SU-DHL-6 (cell line): ENCODE results near the gene CCNY.

ENCODE experiments used
- H2AFZ ChIP-seq: fragments of 200-600 bp; sonication (generic); 2 replicates; pipeline ENCODE4 v1.6.1; 2014; ENCODE audit warnings: low read depth, mild to moderate bottlenecking, moderate library complexity, mixed read lengths, antibody characterized with exemption, low read length; ENCODE audit not compliant: severe bottlenecking
- H3F3A ChIP-seq: fragments of 200-600 bp; shearing (Covaris generic); 2 replicates; pipeline ENCODE4 v1.6.0; 2016; ENCODE audit warnings: antibody characterized with exemption, mild to moderate bottlenecking; ENCODE audit not compliant: insufficient read depth
- H3K27ac ChIP-seq: fragments of 200-600 bp; sonication (generic); 2 replicates; pipeline ENCODE4 v1.5.1; 2016; ENCODE audit warnings: low read depth, mild to moderate bottlenecking, low read length, moderate library complexity, mixed read lengths
- H3K27me3 ChIP-seq: fragments of 200-600 bp; sonication (generic), shearing (Covaris generic); 2 replicates; pipeline ENCODE4 v1.6.0; 2014; ENCODE audit warnings: mild to moderate bottlenecking, low read length
- H3K36me3 ChIP-seq: fragments of 200-600 bp; sonication (generic); 2 replicates; pipeline ENCODE4 v1.6.1; 2014; ENCODE audit warnings: mild to moderate bottlenecking, low read length, mixed read lengths
- H3K4me2 ChIP-seq: fragments of 300-600, 200-600 bp; shearing (Covaris generic), sonication (generic); 2 replicates; pipeline ENCODE4 v1.6.0; 2014; ENCODE audit warnings: low read length, low read depth, mild to moderate bottlenecking; ENCODE audit not compliant: poor library complexity, severe bottlenecking
- H3K4me3 ChIP-seq: fragments of 200-600 bp; sonication (generic); 2 replicates; pipeline ENCODE4 v1.5.1; 2014; ENCODE audit warnings: antibody characterized with exemption, low read length, mild to moderate bottlenecking, mixed read lengths; ENCODE audit not compliant: insufficient read depth, poor library complexity, severe bottlenecking
- H3K79me2 ChIP-seq: fragments of 200-600 bp; sonication (generic); 2 replicates; pipeline ENCODE4 v1.6.1; 2014; ENCODE audit warnings: mild to moderate bottlenecking, low read length, moderate library complexity; ENCODE audit not compliant: insufficient read depth
- H3K9ac ChIP-seq: fragments of 200-600 bp; sonication (generic); 2 replicates; pipeline ENCODE4 v1.7.0; 2014; ENCODE audit warnings: mild to moderate bottlenecking, low read length
- H3K9me2 ChIP-seq: fragments of 200-600 bp; sonication (generic); replicated peaks from 2 replicates; pipeline ENCODE4 v1.6.1; 2014; ENCODE audit warnings: low read length; ENCODE audit not compliant: insufficient read depth
- H3K9me3 ChIP-seq: fragments of 200-600 bp; sonication (generic); 2 replicates; pipeline ENCODE4 v1.6.1; 2014; ENCODE audit warnings: low read length, mixed read lengths; ENCODE audit not compliant: insufficient read depth
- H4K20me1 ChIP-seq: fragments of 200-600 bp; sonication (generic); 2 replicates; pipeline ENCODE4 v1.6.1; 2014; ENCODE audit warnings: low read depth, mild to moderate bottlenecking, antibody characterized with exemption, low read length, moderate library complexity, mixed read lengths
- CTCF ChIP-seq: fragments of 200-600 bp; sonication (generic); IDR thresholded peaks from one replicate; pipeline ENCODE4 v1.5.1; 2017; ENCODE audit warnings: antibody characterized with exemption, mild to moderate bottlenecking, low read length, moderate library complexity; ENCODE audit not compliant: insufficient read depth, poor library complexity, severe bottlenecking
- EZH2phosphoT487 ChIP-seq: fragments of 200-600 bp; sonication (generic), shearing (Covaris generic); conservative IDR thresholded peaks from 2 replicates; pipeline ENCODE4 v1.6.1; 2018; ENCODE audit warnings: mild to moderate bottlenecking, antibody characterized with exemption, low read length, moderate library complexity, mixed read lengths

The CCNY gene

GRCh38 chr10:35426657-35427056, 90.3 kb downstream of the CCNY start:
- Histone ChIP-seq H3K79me2 (no peaks in the 10 kb centered on the region), H3K9me2 (no peaks in the 10 kb centered on the region), H3K27me3 (no peaks in the 10 kb centered on the region), H3K27ac (no peak overlapping the region), H3K4me2 (no peak overlapping the region), H4K20me1 (0 out of 2 replicates have a peak, but pooled peaks cover 4% of the 10 kb centered on the region), H3F3A (no peaks in the 10 kb centered on the region), H2AFZ (no peak overlapping the region), H3K9me3 (no peaks in the 10 kb centered on the region), H3K4me3 (no peak overlapping the region), H3K36me3 (no peaks in the 10 kb centered on the region), H3K9ac (no peak overlapping the region)
- TF ChIP-seq CTCF (no peak), EZH2phosphoT487 (no peak)

GRCh38 chr10:35427543-35427942, 91.2 kb downstream of the CCNY start:
- no peaks in the 10 kb centered on the region for H3K9me2 ChIP-seq
- no peak overlapping the region for H3K9ac ChIP-seq
- no peak overlapping the region for H3K4me3 ChIP-seq
- H3K27ac ChIP-seq = no peak overlapping the region
- no peak for TF ChIP-seq EZH2phosphoT487
- no peak for TF ChIP-seq CTCF
- H3K4me2 ChIP-seq = no peak overlapping the region
- no peak overlapping the region for H2AFZ ChIP-seq
- H3K27me3 ChIP-seq = no peaks in the 10 kb centered on the region
- H4K20me1 ChIP-seq = 0 out of 2 replicates have a peak, but pooled peaks cover 4% of the 10 kb centered on the region
- H3K36me3 ChIP-seq = no peaks in the 10 kb centered on the region
- H3F3A ChIP-seq = no peaks in the 10 kb centered on the region
- H3K79me2 ChIP-seq = no peaks in the 10 kb centered on the region
- H3K9me3 ChIP-seq = no peaks in the 10 kb centered on the region

DNA sequence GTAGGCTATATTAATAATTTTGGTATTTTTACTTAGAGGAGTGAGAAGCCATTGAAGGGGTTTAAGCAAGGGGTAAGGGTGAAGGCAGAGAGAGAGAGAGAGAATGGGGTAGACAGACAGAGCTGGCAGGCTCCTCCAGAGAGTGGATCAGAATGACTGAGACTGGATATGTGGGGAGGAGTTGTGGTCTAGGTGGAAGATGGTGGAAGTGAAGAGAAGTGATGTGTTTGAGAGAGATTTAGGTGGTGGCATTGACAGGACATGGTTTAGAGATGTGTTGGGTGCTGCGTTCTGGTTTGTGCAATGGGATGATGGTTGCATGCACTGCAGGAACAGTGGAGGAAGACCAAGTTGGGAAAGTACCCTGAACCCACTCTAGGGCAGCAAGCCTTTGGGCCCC, 92.2 kb downstream of the CCNY start:
- no peaks in the 10 kb centered on the region for H3K79me2 ChIP-seq

More for the DNA sequence above, 92.2 kb downstream of the CCNY start:
- Histone ChIP-seq H3F3A (no peaks in the 10 kb centered on the region), H3K9me2 (no peaks in the 10 kb centered on the region), H3K27ac (no peak overlapping the region), H3K4me2 (no peak overlapping the region), H3K4me3 (no peak overlapping the region), H4K20me1 (0 out of 2 replicates have a peak, but pooled peaks cover 4% of the 10 kb centered on the region), H2AFZ (no peak overlapping the region), H3K27me3 (no peaks in the 10 kb centered on the region), H3K9me3 (no peaks in the 10 kb centered on the region), H3K36me3 (no peaks in the 10 kb centered on the region), H3K9ac (no peak overlapping the region)
- no peak for TF ChIP-seq EZH2phosphoT487
- TF ChIP-seq CTCF = no peak
